Suprapubic skin (tissue), 4 donors: ENCODE measurements around the gene PNPLA2. TPM values are rescaled to one million over a fixed set of nuclear protein-coding genes. Genes with fewer than 3 reads are reported as not detected.

Experiments used
- DNase-seq, 2 donors: peaks; one replicate each; pipeline ENCODE4 v3.0.0-alpha.2; 2019; ENCODE audit warnings: low spot score in 2 of 2
- H3K27ac ChIP-seq: fragments of 200-600 bp; sonication (generic); one replicate; pipeline ENCODE4 v1.5.1; 2019
- H3K27me3 ChIP-seq: fragments of 200-600 bp; sonication (generic); one replicate; pipeline ENCODE4 v1.5.1; 2019
- H3K36me3 ChIP-seq: fragments of 200-600 bp; sonication (generic); one replicate; pipeline ENCODE4 v1.5.1; 2019
- H3K4me1 ChIP-seq: fragments of 200-600 bp; sonication (generic); one replicate; pipeline ENCODE4 v1.5.1; 2019
- H3K4me3 ChIP-seq: fragments of 200-600 bp; sonication (generic); one replicate; pipeline ENCODE4 v1.5.1; 2019; ENCODE audit warnings: mild to moderate bottlenecking
- H3K9me3 ChIP-seq: fragments of 200-600 bp; sonication (generic); one replicate; pipeline ENCODE4 v1.5.1; 2019
- CTCF ChIP-seq, 2 donors: fragments of 200-600 bp in 1 of 2; fragments of 450-650 bp in 1 of 2; sonication (generic) in 1 of 2; IDR thresholded peaks; one replicate each; pipeline ENCODE4 v1.5.1; 2016 to 2019; ENCODE audit warnings: antibody characterized with exemption in 2 of 2, mild to moderate bottlenecking in 1 of 2, moderate library complexity in 1 of 2
- EP300 ChIP-seq: sonication (generic); formaldehyde crosslinking; IDR thresholded peaks from one replicate; pipeline ENCODE4 v1.6.1; 2017; ENCODE audit warnings: antibody characterized with exemption
- POLR2A ChIP-seq, 2 donors: fragments of 450-650 bp; IDR thresholded peaks; one replicate each; pipeline ENCODE4 v1.6.1; 2017; ENCODE audit warnings: antibody characterized with exemption in 2 of 2, mild to moderate bottlenecking in 2 of 2, moderate library complexity in 2 of 2
- POLR2AphosphoS5 ChIP-seq, 3 donors: sonication (generic); formaldehyde crosslinking; IDR thresholded peaks; one replicate each; pipeline ENCODE4 v1.6.1; 2017; ENCODE audit warnings: antibody characterized with exemption in 3 of 3
- WGBS: methylation state at CpG from one replicate; pipeline ENCODE4 v1.1.5; 2018; 5-methylcytosine and 5-hydroxymethylcytosine counted together
- total RNA-seq, 4 donors: library from RNA; depleted of rRNA; stranded (reverse); fragments of >200 nt; gene quantifications; one replicate each; pipeline ENCODE4 v1.1.0, GENCODE V29; 2016

PNPLA2 gene
- total RNA-seq, 4 donors from 2014 or later = 74.9 to 117 (median 85.9) TPM

GRCh38 chr11:826836-827145, 8.1 kb downstream of the PNPLA2 start:
- peaks cover 74% of the 10 kb centered on the region for H3K4me1 ChIP-seq
- H3K36me3 ChIP-seq = peaks cover 36% of the 10 kb centered on the region
- H3K4me3 ChIP-seq = peak overlapping the region; percentile 53
- peaks cover 13% of the 10 kb centered on the region for H3K27me3 ChIP-seq
- TF ChIP-seq POLR2AphosphoS5 (IDR thresholded peaks at IDR 0.05) (no peak), POLR2A (IDR thresholded peaks at IDR 0.05) (no peak), EP300 (no peak), CTCF (IDR thresholded peaks at IDR 0.05) (no peak)
- no peak for DNase-seq
- WGBS = 5% methylated on average over 11 of the region's 22 CpGs
- no peaks in the 10 kb centered on the region for H3K9me3 ChIP-seq
- H3K27ac ChIP-seq = peak overlapping the region; percentile 66

GRCh38 chr11:827146-827896, 8.6 kb downstream of the PNPLA2 start:
- H3K36me3 ChIP-seq = peaks cover 30% of the 10 kb centered on the region
- H3K27ac ChIP-seq = peak overlapping the region; percentile 66
- 18% methylated on average over 12 of the region's 66 CpGs for WGBS
- peaks cover 74% of the 10 kb centered on the region for H3K4me1 ChIP-seq
- H3K4me3 ChIP-seq = peak overlapping the region; percentile 53
- peaks cover 13% of the 10 kb centered on the region for H3K27me3 ChIP-seq
- no peak for DNase-seq
- TF ChIP-seq EP300 (no peak), POLR2AphosphoS5 (IDR thresholded peaks at IDR 0.05) (no peak), POLR2A (IDR thresholded peaks at IDR 0.05) (no peak), CTCF (IDR thresholded peaks at IDR 0.05) (no peak)
- H3K9me3 ChIP-seq = no peaks in the 10 kb centered on the region

GRCh38 chr11:827897-828192, 9.1 kb downstream of the PNPLA2 start, which contains the start of gene CRACR2B:
Gene CRACR2B, plus strand, starts transcription at chr11:827919. Its CDS starts 689 bp downstream, at chr11:828608.
- peak within 1 kb of the TSS; percentile 53 for H3K4me3 ChIP-seq
- H3K27me3 ChIP-seq = peaks cover 13% of the 10 kb centered on the region
- H3K36me3 ChIP-seq = peaks cover 27% of the 10 kb centered on the region
- peaks cover 75% of the 10 kb centered on the region for H3K4me1 ChIP-seq
- 39% methylated on average over 2 of the region's 5 CpGs for WGBS
- no peak for DNase-seq
- peak within 1 kb of the TSS; percentile 66 for H3K27ac ChIP-seq
- TF ChIP-seq POLR2A (IDR thresholded peaks at IDR 0.05) (no peak), CTCF (IDR thresholded peaks at IDR 0.05) (no peak), EP300 (no peak), POLR2AphosphoS5 (IDR thresholded peaks at IDR 0.05) (no peak)
- H3K9me3 ChIP-seq = no peaks in the 10 kb centered on the region

- Histone ChIP-seq H3K4me1 (peaks cover 82% of the 10 kb centered on the region), H3K9me3 (no peaks in the 10 kb centered on the region), H3K27ac (peak overlapping the region; percentile 43), H3K36me3 (peaks cover 19% of the 10 kb centered on the region), H3K27me3 (peaks cover 13% of the 10 kb centered on the region), H3K4me3 (peak overlapping the region; percentile 45)
- WGBS = 100% methylated on average over 6 of the region's 21 CpGs
- TF ChIP-seq POLR2A (IDR thresholded peaks at IDR 0.05) = no peak
- TF ChIP-seq CTCF (IDR thresholded peaks at IDR 0.05) = no peak
- no peak for TF ChIP-seq EP300
- no peak for TF ChIP-seq POLR2AphosphoS5 (IDR thresholded peaks at IDR 0.05)
- DNase-seq = no peak
Measured at GRCh38 chr11:828506-829175, 9.9 kb downstream of the PNPLA2 start.

GRCh38 chr11:829176-829846, 10.6 kb downstream of the PNPLA2 start:
- H3K27ac ChIP-seq = peak overlapping the region; percentile 43
- no peak for DNase-seq

More at GRCh38 chr11:829176-829846, 10.6 kb downstream of the PNPLA2 start:
- WGBS = 26% methylated on average over 10 of the region's 40 CpGs
- Histone ChIP-seq H3K4me1 (peaks cover 88% of the 10 kb centered on the region), H3K27me3 (peaks cover 13% of the 10 kb centered on the region), H3K9me3 (no peaks in the 10 kb centered on the region), H3K4me3 (peak overlapping the region; percentile 45), H3K36me3 (peaks cover 13% of the 10 kb centered on the region)
- TF ChIP-seq POLR2A (IDR thresholded peaks at IDR 0.05) (no peak), EP300 (no peak), CTCF (IDR thresholded peaks at IDR 0.05) (no peak), POLR2AphosphoS5 (IDR thresholded peaks at IDR 0.05) (no peak)
